GM21825 (cell line): ENCODE data around the gene FXN.
"Not testable (repeated sequence)": the region's sequence is repeated elsewhere in the genome, so short reads cannot be mapped to it uniquely, and the experiment has no call there.

Source experiments
- ATAC-seq: cut with Tn5 transposase; IDR thresholded peaks from one replicate; pipeline ENCODE4 v1.9.1; 2021; ENCODE audit warnings: mild to moderate bottlenecking, moderate library complexity; ENCODE audit not compliant: unreplicated experiment

The FXN gene

GRCh38 chr9:69023650-69024049 lies 11.9 kb upstream of the FXN start:
- no peak for ATAC-seq

GRCh38 chr9:69027355-69028097 lies 8.0 kb upstream of the FXN start:
- peak; percentile 79 for ATAC-seq

- ATAC-seq = no peak
Measured at GRCh38 chr9:69028754-69029153, 6.8 kb upstream of the FXN start.

- ATAC-seq = no peak
Measured at GRCh38 chr9:69029535-69029934, 6.0 kb upstream of the FXN start.

- no peak for ATAC-seq
Measured at GRCh38 chr9:69030851-69031645, 4.5 kb upstream of the FXN start.

GRCh38 chr9:69034071-69034470 lies 1.5 kb upstream of the FXN start:
- no peak for ATAC-seq

- ATAC-seq = peak; percentile 32
Measured at GRCh38 chr9:69036309-69036708, 757 bp downstream of the FXN start.

GRCh38 chr9:69036799-69037198 lies 1.2 kb downstream of the FXN start:
- ATAC-seq = no peak

GRCh38 chr9:69040646-69041045 lies 5.1 kb downstream of the FXN start:
- no peak for ATAC-seq

GRCh38 chr9:69044240-69045219 lies 9.0 kb downstream of the FXN start:
- no peak for ATAC-seq

GRCh38 chr9:69045821-69046220 lies 10.3 kb downstream of the FXN start:
- ATAC-seq = no peak

GRCh38 chr9:69046723-69047122 lies 11.2 kb downstream of the FXN start:
- ATAC-seq = no peak

- no peak for ATAC-seq
Measured at GRCh38 chr9:69047371-69047770, 11.8 kb downstream of the FXN start.

GRCh38 chr9:69049094-69049493 lies 13.5 kb downstream of the FXN start:
- no peak for ATAC-seq

- not testable (repeated sequence) for ATAC-seq
Measured at GRCh38 chr9:69050936-69051335, 15.4 kb downstream of the FXN start.

- no peak for ATAC-seq
Measured at GRCh38 chr9:69054989-69055388, 19.4 kb downstream of the FXN start.

- ATAC-seq = no peak
Measured at GRCh38 chr9:69056191-69056815, 20.8 kb downstream of the FXN start.

GRCh38 chr9:69058101-69058500 lies 22.5 kb downstream of the FXN start:
- no peak for ATAC-seq

GRCh38 chr9:69060766-69061165 lies 25.2 kb downstream of the FXN start:
- ATAC-seq = no peak

GRCh38 chr9:69062195-69062594 lies 26.6 kb downstream of the FXN start:
- ATAC-seq = no peak

GRCh38 chr9:69063839-69064238 lies 28.3 kb downstream of the FXN start:
- no peak for ATAC-seq
